Natural killer cell treated with Interleukin-12 subunit alpha and Interleukin-12 subunit beta and Interleukin-15 and Interleukin-18, amount 100 ng/mL, for 72 hours (primary cell): ENCODE measurements around the gene CUX1. TPM values are rescaled to one million over a fixed set of nuclear protein-coding genes. Genes with fewer than 3 reads are reported as not detected.
A peak's percentile ranks its signal among the peaks of the same experiment; 100 is the strongest.

Experiments
- ATAC-seq, 2 donors: fragments of 150-1000 bp; cut with Tn5 transposase in 1 of 2; sonication (Bioruptor Pico), chemical (Tn5 transposase) in 1 of 2; 2 replicates each; pipeline ENCODE4 v1.10.0; 2021
- DNase-seq: peaks from one replicate; pipeline ENCODE4 v3.0.0; 2022; ENCODE audit warnings: low spot score
- H3K27ac Mint-ChIP-seq, 2 donors: 1 replicate in 1 of 2; 2 replicates in 1 of 2; pipeline ENCODE4 v1.8.0; 2022; ENCODE audit warnings: mixed read lengths in 2 of 2, mild to moderate bottlenecking in 1 of 2, moderate library complexity in 1 of 2
- H3K27me3 Mint-ChIP-seq, 2 donors: 1 replicate in 1 of 2; 2 replicates in 1 of 2; pipeline ENCODE4 v1.8.0; 2022; ENCODE audit warnings: mixed read lengths in 2 of 2
- H3K36me3 Mint-ChIP-seq: one replicate; pipeline ENCODE4 v1.8.0; 2022; ENCODE audit warnings: mixed read lengths
- H3K4me1 Mint-ChIP-seq, 2 donors: 1 replicate in 1 of 2; 2 replicates in 1 of 2; pipeline ENCODE4 v1.8.0; 2022; ENCODE audit warnings: low read depth in 2 of 2, mixed read lengths in 2 of 2, mild to moderate bottlenecking in 1 of 2
- H3K4me3 Mint-ChIP-seq: one replicate; pipeline ENCODE4 v1.8.0; 2022; ENCODE audit warnings: mixed read lengths
- H3K9me3 Mint-ChIP-seq: 2 replicates; pipeline ENCODE4 v1.8.0; 2022; ENCODE audit warnings: mixed read lengths
- total RNA-seq, 2 donors: library from RNA; stranded (reverse); gene quantifications; one replicate each; pipeline ENCODE4 v1.2.3, GENCODE V29; 2022

Gene CUX1
- total RNA-seq, 2 donors from 2014 or later, result 25.2 to 28.5 TPM

DNA sequence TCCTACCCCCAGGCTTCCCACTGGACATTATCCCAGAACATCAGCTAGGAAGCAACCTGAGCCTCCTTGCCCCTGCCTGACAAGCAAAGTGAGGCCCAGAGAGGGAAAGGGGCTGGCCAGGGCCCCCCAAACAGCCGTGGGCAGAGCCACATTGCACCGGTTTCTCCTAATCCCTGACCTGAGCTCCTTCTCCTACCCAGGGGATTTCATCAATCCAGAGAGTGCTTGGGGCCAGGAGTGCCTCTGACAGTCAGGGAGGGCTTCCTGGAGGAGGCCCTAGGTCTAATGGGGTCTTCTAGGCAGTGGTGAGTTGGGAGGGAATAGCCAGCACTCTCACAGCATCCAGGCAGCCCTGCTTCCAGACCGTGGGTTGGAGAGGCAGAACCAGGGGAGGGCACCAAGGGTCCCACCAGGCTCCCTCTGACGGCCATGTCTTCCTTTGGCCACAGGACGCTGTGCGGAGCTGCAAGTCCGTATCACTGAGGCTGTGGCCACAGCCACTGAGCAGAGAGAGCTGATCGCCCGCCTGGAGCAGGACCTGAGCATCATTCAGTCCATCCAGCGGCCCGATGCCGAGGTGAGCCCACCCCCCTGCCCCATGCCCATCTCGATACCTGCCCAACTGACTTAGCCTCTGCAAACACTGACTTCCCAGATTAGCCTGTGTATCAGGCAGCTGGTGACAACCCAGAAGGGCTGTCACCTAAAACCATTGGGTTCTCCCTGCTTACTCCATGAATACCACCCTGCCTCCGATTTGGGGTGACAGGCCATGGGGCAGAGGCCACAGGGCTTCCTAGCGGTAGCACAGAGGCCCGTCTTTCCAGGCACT, 455.7 kb downstream of the CUX1 start:
- Mint-ChIP-seq H3K4me3 (no peak overlapping the region), H3K36me3 (no peaks in the 10 kb centered on the region), H3K4me1 (peaks cover 4 to 5% of the 10 kb centered on the region in 2 donors), H3K27me3 (no peaks in the 10 kb centered on the region), H3K9me3 (no peaks in the 10 kb centered on the region), H3K27ac (no peak overlapping the region)
- ATAC-seq, result no peak
- no peak for DNase-seq

DNA sequence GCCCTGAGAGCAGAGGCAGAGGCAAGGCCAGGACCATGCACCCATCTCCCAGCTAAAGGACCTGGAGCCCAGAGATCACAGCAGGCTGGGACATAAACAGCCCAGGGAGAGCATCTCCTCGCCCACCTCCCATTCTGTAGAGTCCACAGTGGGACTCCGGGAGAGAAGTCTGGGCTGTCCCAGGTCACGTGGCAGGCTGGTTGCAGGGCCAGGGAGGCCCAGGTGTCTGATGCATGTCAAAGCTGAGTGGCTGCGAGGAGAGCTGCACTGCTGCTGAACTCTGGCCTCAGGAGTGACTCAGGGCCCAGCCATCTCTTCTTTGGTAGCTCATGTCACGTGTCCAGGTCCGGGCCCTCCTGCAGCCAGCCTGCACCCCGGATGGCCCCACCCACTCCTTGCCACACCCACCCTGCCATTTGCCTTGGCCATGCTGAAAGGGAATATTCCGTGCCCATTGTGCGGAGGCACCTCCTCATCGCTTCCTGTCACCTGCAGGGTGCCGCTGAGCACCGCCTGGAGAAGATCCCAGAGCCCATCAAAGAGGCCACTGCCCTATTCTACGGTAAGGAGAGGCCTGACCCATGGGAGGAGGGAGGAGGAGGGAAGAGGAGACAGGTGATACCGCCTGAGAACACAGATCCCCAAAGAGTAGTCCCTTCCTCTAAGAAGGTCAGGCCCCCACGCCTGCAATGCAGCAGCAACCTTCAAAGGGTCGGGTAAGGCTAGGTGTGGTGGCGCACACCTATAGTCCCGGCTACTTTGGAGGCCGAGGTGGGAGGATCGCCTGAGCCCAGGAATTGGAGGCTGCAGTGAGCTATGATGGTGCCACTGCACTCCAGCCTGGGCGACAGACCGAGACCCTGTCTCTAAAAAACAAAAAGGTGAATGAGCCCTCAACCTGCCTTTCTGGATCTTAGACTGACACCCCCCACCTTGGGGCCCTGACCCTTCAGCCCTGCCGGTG, 456.6 kb downstream of the CUX1 start:
- DNase-seq, result no peak
- Mint-ChIP-seq H3K9me3 (no peaks in the 10 kb centered on the region), H3K27me3 (no peaks in the 10 kb centered on the region), H3K4me1 (peaks cover 3 to 4% of the 10 kb centered on the region in 2 donors), H3K27ac (no peak overlapping the region), H3K4me3 (no peak overlapping the region), H3K36me3 (no peaks in the 10 kb centered on the region)
- no peak for ATAC-seq

DNA sequence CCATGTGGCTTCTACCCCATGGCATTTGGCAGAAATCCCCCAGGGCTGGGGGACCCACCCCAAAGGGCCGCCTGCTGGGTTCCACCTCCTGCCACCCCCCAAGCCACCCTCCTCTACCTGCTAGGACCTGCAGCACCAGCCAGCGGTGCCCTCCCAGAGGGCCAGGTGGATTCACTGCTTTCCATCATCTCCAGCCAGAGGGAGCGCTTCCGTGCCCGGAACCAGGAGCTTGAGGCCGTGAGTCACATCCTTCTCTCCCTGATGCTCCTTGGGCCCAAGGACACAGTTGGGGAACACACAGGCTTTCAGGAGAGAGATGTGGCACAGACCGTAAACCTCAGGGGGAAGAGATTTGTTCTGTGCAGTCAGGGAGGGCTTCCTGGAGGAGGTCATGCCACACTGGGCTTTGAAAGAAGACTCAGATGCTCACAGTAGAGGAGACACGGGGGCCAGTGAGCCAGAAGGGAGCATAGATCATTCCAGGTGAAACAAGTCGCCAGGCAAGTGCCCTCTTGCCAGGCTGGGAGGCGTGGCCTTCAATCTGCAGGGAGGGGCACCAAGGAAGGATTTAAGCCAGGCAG, 457.8 kb downstream of the CUX1 start:
- Mint-ChIP-seq H3K4me3 (no peak overlapping the region), H3K36me3 (no peaks in the 10 kb centered on the region), H3K27ac (no peak overlapping the region), H3K4me1 (peaks cover 3 to 4% of the 10 kb centered on the region in 2 donors), H3K9me3 (no peaks in the 10 kb centered on the region), H3K27me3 (no peaks in the 10 kb centered on the region)
- DNase-seq (no peak), ATAC-seq (no peak)

DNA sequence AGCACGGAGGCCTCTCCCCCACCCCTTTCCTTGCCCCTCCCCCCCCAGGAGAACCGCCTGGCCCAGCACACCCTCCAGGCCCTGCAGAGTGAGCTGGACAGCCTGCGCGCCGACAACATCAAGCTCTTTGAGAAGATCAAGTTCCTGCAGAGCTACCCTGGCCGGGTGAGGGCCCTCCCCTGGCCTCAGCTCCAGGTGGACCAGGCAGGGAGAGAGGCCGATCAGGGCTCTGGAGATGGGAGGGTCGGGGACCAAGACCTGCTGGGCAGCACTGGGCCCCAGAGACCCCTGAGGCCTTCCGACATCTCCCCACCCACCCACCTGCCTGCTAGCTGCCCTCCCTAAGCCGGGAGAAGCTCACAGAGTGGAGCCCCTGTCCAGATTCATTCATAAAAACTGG, 460.5 kb downstream of the CUX1 start:
- no peak for ATAC-seq
- Mint-ChIP-seq H3K36me3 (no peaks in the 10 kb centered on the region), H3K4me1 (no peaks in the 10 kb centered on the region), H3K4me3 (no peak overlapping the region), H3K9me3 (no peaks in the 10 kb centered on the region), H3K27me3 (no peaks in the 10 kb centered on the region), H3K27ac (no peak overlapping the region)
- no peak for DNase-seq

DNA sequence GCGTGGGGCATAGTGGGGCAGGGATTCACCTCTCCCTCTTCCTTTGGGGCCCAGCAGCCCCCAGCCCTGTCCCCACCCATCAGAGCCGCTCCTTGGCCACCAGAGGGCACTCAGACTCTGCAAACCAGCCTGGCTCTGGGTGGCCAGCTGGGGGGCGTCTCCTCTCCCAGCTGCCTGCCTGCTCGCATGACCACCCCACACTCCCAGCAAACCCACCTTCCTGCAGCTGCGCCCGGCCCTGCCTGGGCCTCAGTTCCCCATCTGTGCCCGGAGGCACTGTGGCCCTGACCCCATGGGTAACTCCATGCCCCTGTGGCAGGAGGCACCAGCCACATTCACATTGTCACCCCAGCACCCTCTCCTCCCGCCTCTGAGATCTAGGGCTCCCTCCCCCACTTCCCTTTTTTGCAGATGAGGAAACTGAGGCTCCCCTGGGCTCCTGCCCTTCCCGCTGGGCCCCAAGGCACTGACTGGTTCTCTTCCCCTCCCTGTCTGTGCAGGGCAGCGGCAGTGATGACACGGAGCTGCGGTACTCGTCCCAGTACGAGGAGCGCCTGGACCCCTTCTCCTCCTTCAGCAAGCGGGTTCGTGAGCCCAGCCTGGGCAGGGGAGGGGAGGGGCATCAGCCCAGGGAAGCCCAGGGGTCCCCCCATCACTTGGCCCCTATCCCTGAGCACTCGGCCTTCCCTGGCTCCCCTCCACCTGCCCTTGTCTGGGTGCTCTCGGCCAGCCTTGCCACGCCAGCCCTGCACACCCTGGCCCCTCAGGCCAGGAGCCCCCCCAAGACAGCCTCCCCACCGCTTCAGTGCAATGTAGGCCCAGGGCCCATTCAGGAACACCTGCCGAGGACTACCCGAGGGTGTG, 462.3 kb downstream of the CUX1 start:
- H3K27ac Mint-ChIP-seq, result no peak overlapping the region
- H3K4me3 Mint-ChIP-seq, result no peak overlapping the region
- no peaks in the 10 kb centered on the region for H3K36me3 Mint-ChIP-seq
- peaks cover 0 to 3% of the 10 kb centered on the region in 2 donors for H3K4me1 Mint-ChIP-seq
- H3K27me3 Mint-ChIP-seq, result no peaks in the 10 kb centered on the region
- peak; percentile 81 to 83 for ATAC-seq
- H3K9me3 Mint-ChIP-seq, result no peaks in the 10 kb centered on the region
- no peak for DNase-seq

DNA sequence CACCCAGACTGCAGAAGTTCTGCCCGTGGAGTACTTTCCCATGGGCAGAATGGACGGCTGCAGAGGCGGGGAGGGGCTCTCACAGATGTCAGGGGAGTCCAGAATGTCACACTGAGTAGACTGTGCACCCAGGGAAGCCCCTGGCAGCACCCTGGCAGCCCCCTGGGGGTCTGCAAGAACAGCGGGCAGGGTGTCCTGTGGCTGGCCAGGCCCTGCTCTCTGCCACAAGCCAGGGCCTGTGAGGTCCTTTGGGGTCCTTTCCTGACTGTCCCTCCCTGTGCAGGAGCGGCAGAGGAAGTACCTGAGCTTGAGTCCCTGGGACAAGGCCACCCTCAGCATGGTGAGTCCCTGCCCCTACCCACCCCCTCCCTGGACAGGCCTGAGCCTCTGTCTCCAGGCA, 463.1 kb downstream of the CUX1 start:
- no peaks in the 10 kb centered on the region for H3K9me3 Mint-ChIP-seq
- H3K4me3 Mint-ChIP-seq, result no peak overlapping the region

DNA sequence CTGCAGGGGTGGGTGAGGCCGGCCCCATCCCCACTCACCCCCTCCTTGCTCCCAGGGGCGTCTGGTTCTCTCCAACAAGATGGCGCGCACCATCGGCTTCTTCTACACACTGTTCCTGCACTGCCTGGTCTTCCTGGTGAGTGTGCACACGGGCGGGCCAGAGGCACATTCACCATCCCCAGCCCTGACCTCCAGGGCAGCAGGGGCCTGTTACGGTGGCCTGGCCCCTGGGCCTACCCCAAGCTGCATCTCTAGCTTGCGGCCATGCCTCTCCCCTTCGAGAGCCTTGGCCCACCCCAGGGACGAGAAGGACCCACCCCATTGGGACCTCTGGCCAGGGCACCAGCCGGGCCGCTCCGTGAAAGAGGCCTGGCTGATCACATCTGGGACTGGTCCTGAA, 464.4 kb downstream of the CUX1 start:
- no peak for DNase-seq
- Mint-ChIP-seq H3K4me1 (peaks cover 0 to 12% of the 10 kb centered on the region in 2 donors), H3K27ac (no peak overlapping the region), H3K9me3 (no peaks in the 10 kb centered on the region), H3K4me3 (no peak overlapping the region), H3K36me3 (no peaks in the 10 kb centered on the region), H3K27me3 (no peaks in the 10 kb centered on the region)
- ATAC-seq, result no peak

More for the DNA sequence above, 463.1 kb downstream of the CUX1 start:
- H3K4me1 Mint-ChIP-seq, result peaks cover 0 to 10% of the 10 kb centered on the region in 2 donors
- H3K36me3 Mint-ChIP-seq, result no peaks in the 10 kb centered on the region
- no peak overlapping the region for H3K27ac Mint-ChIP-seq
- no peaks in the 10 kb centered on the region for H3K27me3 Mint-ChIP-seq
- ATAC-seq (no peak), DNase-seq (no peak)

DNA sequence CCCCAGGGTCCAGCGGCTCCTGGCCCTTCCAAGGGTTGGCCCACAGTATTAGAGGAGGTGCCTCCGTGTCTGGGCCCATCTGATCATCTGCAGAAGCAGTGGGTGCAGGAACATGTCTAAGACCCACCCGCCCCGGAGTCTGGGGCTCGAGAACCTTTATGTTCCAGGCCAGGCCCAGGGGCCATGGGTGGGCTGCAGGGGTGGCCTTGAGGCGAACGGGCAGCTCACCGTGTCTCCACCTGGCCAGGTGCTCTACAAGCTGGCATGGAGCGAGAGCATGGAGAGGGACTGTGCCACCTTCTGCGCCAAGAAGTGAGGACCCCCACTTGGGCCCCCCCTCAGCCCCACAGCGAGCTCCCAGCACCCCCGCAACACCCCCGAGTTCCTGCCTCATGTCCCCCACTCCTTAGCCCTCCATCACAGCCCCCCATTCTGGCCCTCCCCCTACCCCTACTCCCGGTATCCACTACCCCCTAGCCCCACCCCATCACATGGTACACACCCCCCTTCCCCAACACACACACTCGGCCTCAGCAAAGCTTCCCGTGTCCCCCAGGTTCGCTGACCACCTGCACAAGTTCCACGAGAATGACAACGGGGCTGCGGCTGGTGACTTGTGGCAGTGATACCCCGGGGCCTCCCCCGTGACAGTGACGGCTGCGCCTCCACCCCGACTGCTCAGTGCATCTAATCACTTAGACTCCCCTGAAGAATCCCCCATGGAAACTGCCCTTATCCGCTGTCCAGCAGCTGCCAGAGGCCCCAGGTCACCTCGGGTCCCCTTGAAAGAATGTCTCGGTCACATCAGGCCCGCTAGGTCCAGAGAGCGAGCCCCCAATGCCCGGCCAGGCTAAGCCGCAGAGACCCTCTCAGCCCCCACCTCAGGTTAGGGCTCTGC, 465.3 kb downstream of the CUX1 start:
- Mint-ChIP-seq H3K4me3 (no peak overlapping the region), H3K27me3 (no peaks in the 10 kb centered on the region), H3K36me3 (no peaks in the 10 kb centered on the region), H3K27ac (no peak overlapping the region), H3K4me1 (peaks cover 0 to 12% of the 10 kb centered on the region in 2 donors), H3K9me3 (no peaks in the 10 kb centered on the region)
- DNase-seq (no peak), ATAC-seq (no peak)

DNA sequence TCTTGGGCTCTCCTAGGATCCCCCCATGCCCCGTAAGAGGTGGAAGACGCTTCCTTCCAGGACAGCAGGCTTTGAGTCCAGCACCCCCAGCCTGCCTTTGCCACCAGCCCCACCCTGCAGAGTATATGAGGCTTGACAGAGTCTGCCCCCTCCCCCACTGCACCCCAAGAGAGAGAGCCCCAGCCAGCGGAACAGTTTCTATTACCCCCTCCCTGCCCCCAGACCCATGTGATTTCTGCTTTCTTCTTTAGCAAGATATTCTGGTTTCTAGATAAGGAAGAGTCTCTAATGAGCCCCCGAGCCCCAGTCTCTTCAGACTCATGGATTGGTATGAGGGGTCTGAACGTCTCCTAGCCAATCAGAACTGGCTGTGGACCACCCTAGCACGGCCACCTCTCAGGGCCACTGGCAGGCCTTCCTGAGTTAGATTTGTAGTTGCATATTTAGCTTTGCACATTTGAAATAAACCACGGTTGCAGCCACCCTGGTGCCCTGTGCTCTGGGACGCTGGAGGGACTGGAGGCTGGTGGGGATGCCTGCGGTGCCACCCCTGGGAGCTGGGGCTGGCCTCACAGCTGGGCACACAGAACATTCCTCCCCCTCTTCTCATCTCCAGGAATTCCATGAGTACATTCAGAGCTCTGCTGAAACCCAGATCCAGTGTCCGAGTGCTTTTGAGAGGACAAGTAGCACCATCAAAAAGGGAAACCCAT, 466.2 kb downstream of the CUX1 start:
- H3K27me3 Mint-ChIP-seq, result no peaks in the 10 kb centered on the region
- DNase-seq (no peak), ATAC-seq (no peak)
- no peak overlapping the region for H3K27ac Mint-ChIP-seq
- H3K4me3 Mint-ChIP-seq, result no peak overlapping the region
- peaks cover 0 to 15% of the 10 kb centered on the region in 2 donors for H3K4me1 Mint-ChIP-seq
- no peaks in the 10 kb centered on the region for H3K9me3 Mint-ChIP-seq
- H3K36me3 Mint-ChIP-seq, result no peaks in the 10 kb centered on the region

DNA sequence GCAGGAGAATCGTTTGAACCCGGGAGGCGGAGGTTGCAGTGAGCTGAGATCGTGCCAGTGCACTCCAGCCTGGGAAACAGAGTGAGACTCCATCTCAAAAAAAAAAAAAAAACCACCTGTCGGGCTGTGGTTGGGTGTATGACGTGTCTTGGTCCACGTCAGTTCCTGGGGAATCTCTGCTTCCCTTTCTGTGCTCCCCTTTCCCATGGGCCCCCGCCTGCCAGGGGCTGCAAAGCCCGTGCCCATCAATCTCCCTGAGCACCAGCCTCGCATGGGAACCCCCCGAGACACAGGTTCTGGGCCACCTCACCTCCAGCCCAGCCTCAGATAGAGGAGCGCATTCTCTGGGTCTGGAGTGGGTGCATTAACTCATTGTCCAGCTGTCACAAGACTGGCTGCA, 467.0 kb downstream of the CUX1 start:
- no peak for ATAC-seq

DNA sequence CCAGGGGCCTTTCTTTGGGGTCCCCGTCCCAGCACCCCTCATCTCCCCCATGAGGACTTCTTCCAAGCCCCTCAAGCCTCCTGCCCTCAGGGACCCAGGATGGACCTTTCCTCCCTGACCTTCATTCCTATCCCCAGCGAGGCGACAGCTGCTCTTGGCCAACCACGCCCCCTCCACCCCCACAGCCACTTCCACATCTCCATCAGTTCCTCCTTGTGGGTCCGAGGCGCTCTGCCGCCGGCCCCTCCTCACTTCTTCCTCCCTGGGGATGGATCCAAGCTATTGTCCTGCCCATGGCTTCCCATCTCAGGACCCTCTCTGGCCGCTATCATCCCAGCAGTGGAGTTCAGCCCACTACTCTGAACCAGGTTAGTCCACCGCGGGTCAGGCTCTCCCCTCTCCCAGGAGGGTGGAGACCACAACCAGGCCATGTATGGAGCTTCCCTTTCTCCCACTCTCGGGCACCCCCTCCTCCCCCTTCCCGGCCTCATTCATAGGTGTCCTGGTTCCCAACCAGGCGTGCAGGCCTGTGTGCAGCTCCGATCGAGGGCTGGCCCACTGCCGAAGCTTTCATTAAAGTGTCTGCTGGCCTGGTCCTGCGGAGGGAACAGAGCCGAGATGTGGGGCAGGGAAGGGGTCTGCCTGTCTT, 467.6 kb downstream of the CUX1 start:
- no peak for ATAC-seq
- Mint-ChIP-seq H3K36me3 (no peaks in the 10 kb centered on the region), H3K27me3 (no peaks in the 10 kb centered on the region), H3K9me3 (no peaks in the 10 kb centered on the region), H3K27ac (no peak overlapping the region), H3K4me1 (peaks cover 0 to 15% of the 10 kb centered on the region in 2 donors), H3K4me3 (peak overlapping the region; percentile 53)
- no peak for DNase-seq

More for the DNA sequence above, 467.0 kb downstream of the CUX1 start:
- Mint-ChIP-seq H3K4me3 (no peak overlapping the region), H3K27ac (no peak overlapping the region), H3K4me1 (peaks cover 0 to 15% of the 10 kb centered on the region in 2 donors), H3K9me3 (no peaks in the 10 kb centered on the region), H3K27me3 (no peaks in the 10 kb centered on the region), H3K36me3 (no peaks in the 10 kb centered on the region)
- no peak for DNase-seq
